ENCODE data around the gene CDK1. TPM values are rescaled to one million over a fixed set of nuclear protein-coding genes. Genes with fewer than 3 reads are reported as not detected.

The CDK1 gene
- total RNA-seq, 1 donor, result 5.8 TPM

DNA sequence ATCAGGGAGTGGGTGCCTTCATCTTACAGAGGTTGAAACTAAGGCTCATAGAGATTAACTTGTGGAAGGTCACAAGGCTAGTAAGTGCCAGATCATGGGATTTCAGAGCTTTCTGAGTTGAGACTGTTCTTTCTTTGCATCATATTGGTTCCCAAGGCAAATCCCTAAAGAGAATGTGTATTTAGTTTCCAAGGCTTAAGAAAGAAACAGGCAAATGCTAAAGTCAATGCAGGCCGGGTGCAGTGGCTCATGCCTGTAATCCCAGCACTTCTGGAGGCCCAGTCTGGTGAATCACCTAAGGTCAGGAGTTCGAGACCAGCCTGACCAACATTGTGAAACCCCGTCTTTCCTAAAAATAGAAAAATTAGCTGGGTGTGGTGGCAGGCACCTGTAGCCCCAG lies 19.8 kb downstream of the CDK1 start:
- Histone ChIP-seq H2AFZ (ENCODE audit: low read length) (no peak overlapping the region), H3K4me2 (ENCODE audit: insufficient read depth, low read length) (no peak overlapping the region), H3K4me1 (ENCODE audit: insufficient read depth, low read length) (no peaks in the 10 kb centered on the region), H4K20me1 (ENCODE audit: insufficient read depth, low read length) (no peaks in the 10 kb centered on the region), H3K27me3 (ENCODE audit: insufficient read depth, low read length) (no peaks in the 10 kb centered on the region), H3K4me3 (ENCODE audit: insufficient read depth, low read length) (no peak overlapping the region), H3K27ac (ENCODE audit: low read depth, low read length) (no peak overlapping the region), H3K36me3 (ENCODE audit: insufficient read depth, low read length) (no peaks in the 10 kb centered on the region), H3K79me2 (ENCODE audit: insufficient read depth, low read length) (peaks cover 2% of the 10 kb centered on the region), H3K9me3 (ENCODE audit: low read depth, low read length) (no peaks in the 10 kb centered on the region)
- peak; percentile 11 for DNase-seq (ENCODE audit: insufficient read length, low spot score, missing footprints)
- TF ChIP-seq, protein P1, sequence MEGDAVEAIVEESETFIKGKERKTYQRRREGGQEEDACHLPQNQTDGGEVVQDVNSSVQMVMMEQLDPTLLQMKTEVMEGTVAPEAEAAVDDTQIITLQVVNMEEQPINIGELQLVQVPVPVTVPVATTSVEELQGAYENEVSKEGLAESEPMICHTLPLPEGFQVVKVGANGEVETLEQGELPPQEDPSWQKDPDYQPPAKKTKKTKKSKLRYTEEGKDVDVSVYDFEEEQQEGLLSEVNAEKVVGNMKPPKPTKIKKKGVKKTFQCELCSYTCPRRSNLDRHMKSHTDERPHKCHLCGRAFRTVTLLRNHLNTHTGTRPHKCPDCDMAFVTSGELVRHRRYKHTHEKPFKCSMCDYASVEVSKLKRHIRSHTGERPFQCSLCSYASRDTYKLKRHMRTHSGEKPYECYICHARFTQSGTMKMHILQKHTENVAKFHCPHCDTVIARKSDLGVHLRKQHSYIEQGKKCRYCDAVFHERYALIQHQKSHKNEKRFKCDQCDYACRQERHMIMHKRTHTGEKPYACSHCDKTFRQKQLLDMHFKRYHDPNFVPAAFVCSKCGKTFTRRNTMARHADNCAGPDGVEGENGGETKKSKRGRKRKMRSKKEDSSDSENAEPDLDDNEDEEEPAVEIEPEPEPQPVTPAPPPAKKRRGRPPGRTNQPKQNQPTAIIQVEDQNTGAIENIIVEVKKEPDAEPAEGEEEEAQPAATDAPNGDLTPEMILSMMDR (IDR thresholded peaks at IDR 0.05; ENCODE audit: extremely low read depth, low read depth, low read length), result no peak

DNA sequence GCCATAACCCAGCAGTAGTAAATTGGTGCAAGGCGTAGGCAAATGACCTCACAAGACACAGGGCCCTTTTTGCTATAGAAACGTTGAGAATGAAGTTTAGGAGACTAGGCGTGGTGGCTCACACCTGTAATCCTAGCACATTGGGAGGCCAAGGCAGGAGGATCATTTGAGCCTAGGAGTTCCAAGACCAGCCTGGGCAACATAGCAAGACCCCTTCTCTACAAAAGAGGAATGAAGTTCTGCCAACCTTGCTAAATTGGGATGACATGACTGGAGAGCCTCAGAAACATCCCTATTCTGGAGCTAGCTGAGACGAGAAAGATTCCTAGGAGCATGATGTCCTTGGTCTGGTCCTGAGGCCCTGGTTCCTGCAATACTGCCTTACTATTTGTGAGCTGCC lies 20.6 kb downstream of the CDK1 start:
- Histone ChIP-seq H3K36me3 (ENCODE audit: insufficient read depth, low read length) (no peaks in the 10 kb centered on the region), H3K9me3 (ENCODE audit: low read depth, low read length) (no peaks in the 10 kb centered on the region), H3K79me2 (ENCODE audit: insufficient read depth, low read length) (peaks cover 2% of the 10 kb centered on the region), H3K27me3 (ENCODE audit: insufficient read depth, low read length) (no peaks in the 10 kb centered on the region), H2AFZ (ENCODE audit: low read length) (no peak overlapping the region), H3K4me1 (ENCODE audit: insufficient read depth, low read length) (no peaks in the 10 kb centered on the region), H3K27ac (ENCODE audit: low read depth, low read length) (no peak overlapping the region), H4K20me1 (ENCODE audit: insufficient read depth, low read length) (no peaks in the 10 kb centered on the region), H3K4me3 (ENCODE audit: insufficient read depth, low read length) (no peak overlapping the region), H3K4me2 (ENCODE audit: insufficient read depth, low read length) (no peak overlapping the region)
- TF ChIP-seq, protein P1 (IDR thresholded peaks at IDR 0.05; ENCODE audit: extremely low read depth, low read depth, low read length), result no peak
- DNase-seq (ENCODE audit: insufficient read length, low spot score, missing footprints), result no peak

DNA sequence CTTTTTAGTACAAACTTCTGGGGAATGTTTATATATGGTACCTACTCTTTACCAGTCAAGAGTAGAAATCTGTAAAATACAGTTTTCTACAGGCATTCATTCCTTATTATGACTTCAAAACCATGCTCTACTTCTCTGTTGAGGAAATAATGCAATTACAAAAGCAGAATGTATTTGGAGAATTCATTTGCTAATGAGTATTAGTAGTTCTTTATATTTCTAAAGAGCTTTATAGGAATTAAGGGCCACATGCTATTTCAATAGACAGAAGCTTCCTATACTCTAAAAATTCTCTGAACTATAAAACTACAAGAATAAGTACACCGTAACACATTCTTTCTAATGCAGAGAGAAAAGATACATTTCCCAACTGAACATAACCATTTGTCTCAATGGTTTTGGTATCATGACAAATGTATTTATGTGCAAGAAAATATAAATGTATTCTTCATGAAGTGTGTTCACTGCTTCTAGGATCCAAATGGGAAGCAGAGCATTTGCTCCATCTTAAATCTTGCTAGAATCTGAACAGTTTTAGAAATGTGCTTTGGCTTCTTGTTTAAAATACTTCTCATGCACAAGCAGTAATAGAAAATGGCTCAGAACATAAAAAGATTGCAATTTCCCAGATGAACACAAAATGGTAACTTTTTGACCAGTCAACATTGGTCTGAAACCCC lies 21.8 kb downstream of the CDK1 start:
- peak; percentile 13 for DNase-seq (ENCODE audit: insufficient read length, low spot score, missing footprints)
- no peak overlapping the region for H2AFZ ChIP-seq (ENCODE audit: low read length)
- H3K9me3 ChIP-seq (ENCODE audit: low read depth, low read length), result no peaks in the 10 kb centered on the region
- H3K36me3 ChIP-seq (ENCODE audit: insufficient read depth, low read length), result no peaks in the 10 kb centered on the region
- H3K4me3 ChIP-seq (ENCODE audit: insufficient read depth, low read length), result no peak overlapping the region
- H4K20me1 ChIP-seq (ENCODE audit: insufficient read depth, low read length), result no peaks in the 10 kb centered on the region
- TF ChIP-seq, protein P1 (IDR thresholded peaks at IDR 0.05; ENCODE audit: extremely low read depth, low read depth, low read length), result no peak
- no peaks in the 10 kb centered on the region for H3K27me3 ChIP-seq (ENCODE audit: insufficient read depth, low read length)
- no peak overlapping the region for H3K27ac ChIP-seq (ENCODE audit: low read depth, low read length)
- H3K4me1 ChIP-seq (ENCODE audit: insufficient read depth, low read length), result no peaks in the 10 kb centered on the region
- no peak overlapping the region for H3K4me2 ChIP-seq (ENCODE audit: insufficient read depth, low read length)
- H3K79me2 ChIP-seq (ENCODE audit: insufficient read depth, low read length), result no peaks in the 10 kb centered on the region

DNA sequence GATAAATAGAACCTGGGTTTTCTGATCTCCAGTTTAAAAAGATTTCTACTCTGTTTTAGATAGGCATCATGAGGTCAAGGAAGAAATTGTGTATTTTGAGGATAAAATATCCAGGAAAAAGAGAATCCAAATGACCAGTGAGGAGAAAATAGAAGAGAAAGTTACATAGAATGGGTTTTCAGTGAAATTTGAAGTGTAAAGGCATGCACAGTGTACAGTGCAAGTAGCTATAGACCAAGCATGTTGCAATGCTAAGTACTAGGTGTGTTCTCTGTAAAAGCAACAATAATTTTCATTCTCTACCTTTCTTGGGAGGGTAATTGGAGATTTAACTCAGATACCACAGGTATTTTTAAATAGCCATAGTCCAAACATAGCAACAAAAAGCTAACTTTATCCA lies 22.6 kb downstream of the CDK1 start:
- Histone ChIP-seq H3K9me3 (ENCODE audit: low read depth, low read length) (no peaks in the 10 kb centered on the region), H3K79me2 (ENCODE audit: insufficient read depth, low read length) (no peaks in the 10 kb centered on the region), H3K36me3 (ENCODE audit: insufficient read depth, low read length) (no peaks in the 10 kb centered on the region), H3K4me3 (ENCODE audit: insufficient read depth, low read length) (no peak overlapping the region), H2AFZ (ENCODE audit: low read length) (no peak overlapping the region), H3K4me1 (ENCODE audit: insufficient read depth, low read length) (no peaks in the 10 kb centered on the region), H3K4me2 (ENCODE audit: insufficient read depth, low read length) (no peak overlapping the region), H4K20me1 (ENCODE audit: insufficient read depth, low read length) (no peaks in the 10 kb centered on the region), H3K27ac (ENCODE audit: low read depth, low read length) (no peak overlapping the region), H3K27me3 (ENCODE audit: insufficient read depth, low read length) (no peaks in the 10 kb centered on the region)
- TF ChIP-seq, protein P1 (IDR thresholded peaks at IDR 0.05; ENCODE audit: extremely low read depth, low read depth, low read length), result no peak
- no peak for DNase-seq (ENCODE audit: insufficient read length, low spot score, missing footprints)

Data from osteoblast (primary cell).